Neutrophil (primary cell): ENCODE data around the gene KCNQ2.

ENCODE experiments used
- H3K27ac ChIP-seq: fragments of 200-600 bp; sonication (generic); 2 replicates; pipeline ENCODE4 v1.5.1; 2016; ENCODE audit warnings: mild to moderate bottlenecking, moderate library complexity
- H3K27me3 ChIP-seq: fragments of 200-600 bp; sonication (generic); 2 replicates; pipeline ENCODE4 v1.6.0; 2016; ENCODE audit warnings: mild to moderate bottlenecking
- H3K36me3 ChIP-seq: fragments of 200-600 bp; sonication (generic); 2 replicates; pipeline ENCODE4 v1.5.1; 2017
- H3K4me1 ChIP-seq, 2 experiments: fragments of 200-600 bp in 1 of 2; sonication (generic) in 1 of 2; 1 replicate in 1 of 2; 2 replicates in 1 of 2; pipeline versions ENCODE4 v1.5.1 to v1.6.1; 2013 to 2016; ENCODE audit warnings: low read depth in 1 of 2, low read length in 1 of 2, mild to moderate bottlenecking in 1 of 2, moderate library complexity in 1 of 2; ENCODE audit not compliant: control insufficient read depth in 1 of 2, insufficient read depth in 1 of 2
- H3K4me3 ChIP-seq, 2 experiments: fragments of 200-600 bp in 1 of 2; sonication (generic) in 1 of 2; 1 replicate in 1 of 2; 2 replicates in 1 of 2; pipeline ENCODE4 v1.5.1; 2013 to 2016; ENCODE audit warnings: low read depth in 1 of 2, low read length in 1 of 2, mild to moderate bottlenecking in 1 of 2, moderate library complexity in 1 of 2
- H3K9me3 ChIP-seq: fragments of 200-600 bp; sonication (generic); 2 replicates; pipeline ENCODE4 v1.5.1; 2016
- TF ChIP-seq, protein P1 (sequence below): fragments of 200-600 bp; sonication (generic); IDR thresholded peaks from 2 replicates; pipeline ENCODE4 v1.5.1; 2016; ENCODE audit warnings: antibody characterized with exemption

Gene KCNQ2

DNA sequence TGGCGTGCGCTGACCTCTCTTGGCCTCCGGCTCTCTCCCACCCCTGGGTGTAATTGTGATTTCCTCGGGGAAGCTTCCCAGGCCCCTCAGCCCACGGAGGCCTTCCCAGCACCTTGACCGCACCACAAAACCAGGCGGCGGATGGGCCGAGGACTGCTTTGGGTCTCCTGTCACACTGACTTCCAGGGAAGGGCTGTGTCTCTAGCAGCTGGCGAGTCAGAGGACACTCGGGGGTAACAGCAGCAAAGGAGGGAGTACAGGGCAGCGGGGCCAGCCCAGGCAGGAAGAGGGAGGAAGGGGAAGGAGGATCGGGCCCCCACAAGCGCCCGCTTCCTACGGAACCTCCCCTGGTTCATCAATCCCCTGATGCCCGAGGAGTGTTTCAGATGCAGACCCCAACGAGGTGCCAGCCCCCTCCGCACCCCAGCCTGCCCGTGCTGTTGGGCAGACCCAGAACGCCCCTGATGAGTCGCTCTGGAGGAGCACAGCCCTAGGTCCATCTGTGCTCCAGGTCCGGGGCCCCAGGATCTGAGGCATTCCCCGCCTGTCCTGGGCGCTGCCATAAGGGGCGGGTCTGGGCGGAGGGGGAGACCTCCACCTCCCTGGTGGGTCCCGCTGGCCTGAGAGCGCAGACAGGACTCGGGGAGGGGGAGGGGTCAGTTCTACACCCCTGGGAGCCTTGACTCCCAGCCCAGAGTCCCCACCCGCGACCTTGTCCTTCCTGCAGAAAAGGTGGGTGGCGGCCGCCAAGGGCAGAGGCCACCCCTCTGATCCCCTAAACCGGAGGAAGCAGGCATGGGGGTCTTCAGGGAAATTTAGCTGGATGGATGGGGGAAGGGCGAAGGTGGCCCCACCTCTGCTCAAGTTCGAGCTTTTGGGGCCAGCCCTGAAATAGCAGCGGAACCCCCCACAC, 112.3 kb downstream of the KCNQ2 start:
- Histone ChIP-seq H3K4me3 (no peak overlapping the region), H3K9me3 (no peaks in the 10 kb centered on the region), H3K27ac (no peak overlapping the region), H3K27me3 (peaks cover 67% of the 10 kb centered on the region), H3K36me3 (no peaks in the 10 kb centered on the region), H3K4me1 (no peaks in the 10 kb centered on the region)
- TF ChIP-seq, protein P1, sequence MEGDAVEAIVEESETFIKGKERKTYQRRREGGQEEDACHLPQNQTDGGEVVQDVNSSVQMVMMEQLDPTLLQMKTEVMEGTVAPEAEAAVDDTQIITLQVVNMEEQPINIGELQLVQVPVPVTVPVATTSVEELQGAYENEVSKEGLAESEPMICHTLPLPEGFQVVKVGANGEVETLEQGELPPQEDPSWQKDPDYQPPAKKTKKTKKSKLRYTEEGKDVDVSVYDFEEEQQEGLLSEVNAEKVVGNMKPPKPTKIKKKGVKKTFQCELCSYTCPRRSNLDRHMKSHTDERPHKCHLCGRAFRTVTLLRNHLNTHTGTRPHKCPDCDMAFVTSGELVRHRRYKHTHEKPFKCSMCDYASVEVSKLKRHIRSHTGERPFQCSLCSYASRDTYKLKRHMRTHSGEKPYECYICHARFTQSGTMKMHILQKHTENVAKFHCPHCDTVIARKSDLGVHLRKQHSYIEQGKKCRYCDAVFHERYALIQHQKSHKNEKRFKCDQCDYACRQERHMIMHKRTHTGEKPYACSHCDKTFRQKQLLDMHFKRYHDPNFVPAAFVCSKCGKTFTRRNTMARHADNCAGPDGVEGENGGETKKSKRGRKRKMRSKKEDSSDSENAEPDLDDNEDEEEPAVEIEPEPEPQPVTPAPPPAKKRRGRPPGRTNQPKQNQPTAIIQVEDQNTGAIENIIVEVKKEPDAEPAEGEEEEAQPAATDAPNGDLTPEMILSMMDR = no peak

DNA sequence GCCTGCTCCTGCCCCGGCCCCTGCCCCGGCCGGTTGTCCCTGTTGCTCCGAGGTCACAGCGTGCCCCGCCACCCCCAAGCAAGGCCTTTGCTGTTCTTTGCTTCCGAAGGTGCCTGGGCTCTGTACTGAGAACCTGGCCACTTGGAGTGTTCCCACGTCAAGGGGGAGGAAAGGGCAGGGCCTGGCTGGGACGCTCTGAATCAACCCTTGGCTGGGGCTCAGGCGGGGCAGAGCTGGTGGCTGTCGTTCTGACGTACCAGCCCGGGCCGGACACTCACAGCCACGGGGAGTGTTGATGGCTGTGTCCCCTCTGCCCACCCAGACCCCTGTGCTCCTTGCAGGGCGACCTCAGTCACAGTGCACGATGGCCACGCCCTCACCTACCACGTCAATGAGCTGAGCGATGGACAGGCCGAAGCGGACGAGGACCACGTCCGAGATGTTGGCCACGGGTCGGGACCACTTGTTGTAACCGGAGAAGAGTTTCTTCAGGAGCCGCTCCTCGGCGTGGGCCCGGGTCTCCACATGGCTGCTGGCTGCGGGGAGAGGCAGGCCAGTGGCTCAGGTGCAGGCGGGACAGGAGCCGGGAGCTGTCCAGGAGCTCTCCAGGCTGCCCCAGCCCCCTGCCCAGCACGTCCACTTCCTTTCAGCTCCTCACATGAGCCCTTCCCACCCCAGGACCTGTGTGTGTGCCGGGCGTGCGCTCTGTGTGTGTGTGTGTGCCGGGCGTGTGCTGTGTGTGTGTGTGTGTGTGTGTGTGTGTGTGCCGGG, 113.1 kb downstream of the KCNQ2 start:
- H3K27me3 ChIP-seq = peaks cover 62% of the 10 kb centered on the region
- H3K36me3 ChIP-seq = no peaks in the 10 kb centered on the region
- no peaks in the 10 kb centered on the region for H3K4me1 ChIP-seq
- TF ChIP-seq, protein P1 = no peak
- no peak overlapping the region for H3K27ac ChIP-seq
- no peak overlapping the region for H3K4me3 ChIP-seq
- no peaks in the 10 kb centered on the region for H3K9me3 ChIP-seq

DNA sequence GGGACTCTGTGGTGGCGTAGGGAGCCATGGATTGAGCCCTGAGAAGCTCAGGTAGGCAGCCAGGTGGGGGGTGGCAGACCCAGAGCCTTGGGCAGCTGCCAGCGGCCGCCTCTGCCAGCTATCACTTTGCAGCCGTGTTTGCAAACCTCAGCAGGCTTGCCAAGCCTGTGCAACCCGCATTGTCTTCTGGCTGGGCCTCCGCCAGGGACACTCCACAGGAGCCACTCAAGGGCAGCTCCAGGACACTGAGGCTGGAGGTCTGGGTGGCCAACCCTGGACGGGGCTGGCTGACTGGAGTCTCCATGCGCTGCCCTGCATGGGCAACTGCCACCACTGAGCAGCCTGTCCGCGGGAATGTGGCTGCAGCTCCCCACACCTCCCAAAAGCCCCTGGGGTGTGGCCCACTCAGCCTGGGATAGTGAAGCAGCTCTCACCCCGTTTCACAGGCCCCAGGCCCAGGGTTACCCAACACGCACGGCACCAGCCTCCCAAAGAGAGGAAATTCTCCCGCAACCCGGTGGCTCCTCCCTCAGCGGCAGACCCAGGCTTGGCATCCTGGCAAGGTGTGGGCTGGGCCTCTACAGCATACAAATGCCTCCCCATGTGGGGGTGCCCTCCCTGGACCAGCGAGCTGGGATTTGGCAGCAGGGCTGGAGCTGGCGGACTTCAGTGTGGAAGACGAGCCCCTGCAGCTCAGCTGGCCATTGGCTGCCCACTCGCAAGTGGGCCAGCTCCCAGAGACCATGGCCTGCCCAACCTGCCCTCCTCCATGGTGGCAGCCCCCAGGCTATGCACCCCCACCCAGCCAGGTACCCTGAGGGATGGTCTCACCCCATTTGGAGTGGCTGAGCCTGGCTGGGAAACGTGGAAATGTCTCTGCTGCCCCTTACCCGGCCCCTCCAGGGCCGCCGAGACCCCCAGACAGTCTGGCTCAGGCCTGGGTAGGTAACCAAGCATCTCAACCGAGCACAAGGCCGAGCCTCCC, 114.2 kb downstream of the KCNQ2 start:
- Histone ChIP-seq H3K4me1 (no peaks in the 10 kb centered on the region), H3K4me3 (no peak overlapping the region), H3K27ac (no peak overlapping the region), H3K36me3 (no peaks in the 10 kb centered on the region), H3K27me3 (peaks cover 51% of the 10 kb centered on the region), H3K9me3 (no peaks in the 10 kb centered on the region)
- TF ChIP-seq, protein P1 = no peak

DNA sequence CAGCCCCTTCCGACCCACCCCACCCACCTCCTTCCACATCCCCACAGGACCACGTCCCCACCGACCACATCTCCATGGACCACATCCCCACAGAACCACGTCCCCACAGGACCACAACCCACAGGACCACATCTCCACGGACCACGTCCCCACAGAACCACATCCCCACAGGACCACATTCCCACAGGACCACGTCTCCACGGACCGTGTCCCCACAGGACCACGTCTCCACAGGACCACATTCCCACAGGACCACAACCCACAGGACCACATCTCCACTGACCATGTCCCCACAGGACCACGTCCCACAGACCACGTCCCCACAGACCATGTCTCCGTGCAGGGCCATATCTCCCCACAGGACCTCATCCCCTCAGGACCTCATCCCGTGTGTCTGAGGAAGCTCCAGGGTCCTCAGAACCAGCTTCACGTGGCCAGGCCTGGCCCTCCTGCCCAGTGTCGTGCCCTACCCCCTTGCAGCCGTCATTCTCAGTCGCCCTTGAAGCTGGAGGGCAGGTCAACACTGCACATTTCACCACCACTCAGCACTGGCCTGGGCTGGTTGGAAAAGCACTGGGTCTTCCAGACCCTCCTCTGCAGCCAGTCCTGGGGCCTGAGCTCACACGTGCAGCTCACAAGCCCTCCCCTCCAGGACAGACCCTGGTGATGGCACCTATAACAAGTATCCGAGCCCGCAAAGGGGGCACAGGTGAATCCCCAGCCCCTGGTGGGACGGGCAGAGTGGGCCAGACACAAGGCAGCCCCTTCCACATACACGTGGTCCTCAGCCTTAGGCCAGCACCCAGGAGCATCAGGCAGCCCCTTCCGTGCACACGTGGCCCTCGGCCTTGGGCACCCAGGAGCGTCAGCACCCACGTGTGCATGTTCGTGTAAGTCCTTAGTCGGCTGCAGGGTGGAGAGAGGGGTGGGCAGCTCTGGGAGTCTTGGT, 115.2 kb downstream of the KCNQ2 start:
- no peaks in the 10 kb centered on the region for H3K36me3 ChIP-seq
- no peaks in the 10 kb centered on the region for H3K9me3 ChIP-seq
- no peak overlapping the region for H3K4me3 ChIP-seq
- TF ChIP-seq, protein P1 = no peak
- H3K27ac ChIP-seq = no peak overlapping the region
- peaks cover 50% of the 10 kb centered on the region for H3K27me3 ChIP-seq
- H3K4me1 ChIP-seq = no peaks in the 10 kb centered on the region
